Measurements from ENCODE around the gene TPM1. TPM values are rescaled to one million over a fixed set of nuclear protein-coding genes. Genes with fewer than 3 reads are reported as not detected.

Gene TPM1
- total and polyA plus RNA-seq, 10 of the 15 experiments (the other 5 are each of a cell fraction or from before 2014, with no cell fraction given) = 0.43 to 10.0 (median 2.4) TPM

DNA sequence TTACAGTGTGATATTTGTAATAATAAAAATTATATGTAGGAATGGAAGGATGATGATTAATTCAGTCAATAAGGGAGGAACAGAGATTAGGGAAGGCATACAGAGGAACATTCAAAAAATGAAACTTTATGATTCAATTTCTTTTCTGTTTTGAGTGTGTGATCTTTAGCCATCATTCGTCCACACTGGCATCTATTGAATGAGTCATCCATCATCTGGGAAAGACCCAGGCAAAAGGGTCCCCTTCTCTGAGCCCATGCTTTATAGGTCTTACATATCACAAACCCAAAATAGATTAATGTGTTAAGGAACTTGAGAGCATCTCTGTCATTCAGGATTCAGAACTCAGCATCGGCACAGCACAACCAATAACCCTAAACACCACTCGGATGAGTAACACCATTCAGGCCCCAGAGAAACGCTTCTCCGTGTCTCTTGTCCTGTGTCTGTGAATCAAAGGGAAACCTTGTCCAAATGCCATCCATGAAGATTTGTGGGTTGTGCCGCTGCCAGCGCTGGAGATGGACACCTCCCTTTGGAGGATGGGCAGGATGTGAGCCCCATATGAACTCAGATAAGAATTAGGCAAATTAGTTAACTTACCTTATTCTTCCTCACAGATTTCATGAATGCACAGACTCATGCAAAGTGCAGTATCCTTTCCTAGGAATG, 21.7 kb upstream of the TPM1 start (continued):
- TF ChIP-seq, protein P1, sequence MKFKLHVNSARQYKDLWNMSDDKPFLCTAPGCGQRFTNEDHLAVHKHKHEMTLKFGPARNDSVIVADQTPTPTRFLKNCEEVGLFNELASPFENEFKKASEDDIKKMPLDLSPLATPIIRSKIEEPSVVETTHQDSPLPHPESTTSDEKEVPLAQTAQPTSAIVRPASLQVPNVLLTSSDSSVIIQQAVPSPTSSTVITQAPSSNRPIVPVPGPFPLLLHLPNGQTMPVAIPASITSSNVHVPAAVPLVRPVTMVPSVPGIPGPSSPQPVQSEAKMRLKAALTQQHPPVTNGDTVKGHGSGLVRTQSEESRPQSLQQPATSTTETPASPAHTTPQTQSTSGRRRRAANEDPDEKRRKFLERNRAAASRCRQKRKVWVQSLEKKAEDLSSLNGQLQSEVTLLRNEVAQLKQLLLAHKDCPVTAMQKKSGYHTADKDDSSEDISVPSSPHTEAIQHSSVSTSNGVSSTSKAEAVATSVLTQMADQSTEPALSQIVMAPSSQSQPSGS (IDR thresholded peaks at IDR 0.05; ENCODE audit: low read length) = no peak
- TF ChIP-seq GATAD2B (conservative IDR thresholded peaks at IDR 0.05; ENCODE audit: low read depth) (no peak), STAT1 (conservative IDR thresholded peaks at IDR 0.05) (no peak), GABPA (IDR thresholded peaks at IDR 0.05; ENCODE audit: low read depth) (no peak), TCF3 (IDR thresholded peaks at IDR 0.05; ENCODE audit: borderline replicate concordance, insufficient read depth, low read depth, low read length) (no peak)
- TF ChIP-seq, protein P2, sequence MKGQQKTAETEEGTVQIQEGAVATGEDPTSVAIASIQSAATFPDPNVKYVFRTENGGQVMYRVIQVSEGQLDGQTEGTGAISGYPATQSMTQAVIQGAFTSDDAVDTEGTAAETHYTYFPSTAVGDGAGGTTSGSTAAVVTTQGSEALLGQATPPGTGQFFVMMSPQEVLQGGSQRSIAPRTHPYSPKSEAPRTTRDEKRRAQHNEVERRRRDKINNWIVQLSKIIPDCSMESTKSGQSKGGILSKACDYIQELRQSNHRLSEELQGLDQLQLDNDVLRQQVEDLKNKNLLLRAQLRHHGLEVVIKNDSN (IDR thresholded peaks at IDR 0.05; ENCODE audit: borderline replicate concordance, extremely low read length, insufficient read depth, low read depth, low read length) = no peak

DNA sequence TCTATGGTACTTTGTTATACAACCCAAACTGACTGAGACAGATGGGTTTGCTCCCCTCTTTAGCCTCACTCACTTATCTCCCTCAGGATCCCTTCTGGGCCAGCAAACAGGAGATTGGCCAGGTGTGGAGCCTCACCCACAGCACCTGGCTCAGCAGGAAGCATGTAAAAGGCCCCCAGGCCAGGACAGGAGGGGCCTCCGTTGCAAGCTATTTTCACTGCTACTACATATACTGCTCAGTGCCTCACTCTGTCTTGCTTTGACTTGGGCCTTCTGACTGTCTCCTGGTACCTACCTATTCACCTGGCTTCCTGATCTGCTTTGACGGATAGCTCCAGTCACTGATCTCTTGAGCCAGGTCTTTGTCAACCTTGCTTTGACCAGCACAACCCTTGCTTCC, 20.4 kb upstream of the TPM1 start:
- no peak overlapping the region for H3K4me3 ChIP-seq
- H3K9ac ChIP-seq (ENCODE audit: control insufficient read depth, insufficient read depth, low read length) = no peak overlapping the region
- H4K20me1 ChIP-seq (ENCODE audit: control insufficient read depth, insufficient read depth) = no peaks in the 10 kb centered on the region
- ATAC-seq (no peak), FAIRE-seq (no peak), DNase-seq (ENCODE audit: low read depth, low spot score) (no peak)
- H3K4me1 ChIP-seq (ENCODE audit: control insufficient read depth, insufficient read depth, low read length) = no peaks in the 10 kb centered on the region
- RAD21 ChIA-PET (ENCODE audit: unreplicated experiment) = no interaction called here
- peaks cover 0 to 1% of the 10 kb centered on the region in 2 experiments; a peak in 2 of 4 replicates for H3K27me3 ChIP-seq (replicated peaks in 1 of 2; ENCODE audit: control insufficient read depth in 2 of 2, insufficient read depth in 2 of 2, low read length in 1 of 2)
- CTCF ChIA-PET = interaction anchor here (0.6 to 1.5 kb wide), 3 partner anchors 9 to 26 kb away, joined by 3 to 5 read pairs (median 3); no protein-coding TSS in a partner anchor
- H2AFZ ChIP-seq (ENCODE audit: control insufficient read depth, low read depth, low read length) = no peak overlapping the region
- SMC1A ChIA-PET (ENCODE audit: uncharacterized antibody, unreplicated experiment) = no interaction called here
- H3K36me3 ChIP-seq (ENCODE audit: control insufficient read depth in 2 of 2, insufficient read depth in 2 of 2, low read length in 1 of 2) = no peaks in the 10 kb centered on the region
- intact Hi-C loops (cut with micrococcal nuclease; ENCODE audit: unreplicated experiment) (no loop called here), in situ Hi-C loops (cut with MboI) (no loop called here)
- no TSS peak for BruUV-seq (replicated peaks)
- no peaks in the 10 kb centered on the region for H3K79me2 ChIP-seq (ENCODE audit: control insufficient read depth, insufficient read depth, low read length)
- H3K9me3 ChIP-seq (replicated peaks; ENCODE audit: control insufficient read depth, insufficient read depth, low read length) = no peaks in the 10 kb centered on the region
- WGBS (ENCODE audit: insufficient coverage, insufficient replicate concordance, low lambda C conversion rate, missing lambda C conversion rate) = 47% methylated on average over 2 of the region's 2 CpGs
- H3K4me2 ChIP-seq (ENCODE audit: control insufficient read depth, insufficient read depth) = no peak overlapping the region
- POLR2A ChIA-PET = no interaction called here
- no peak overlapping the region for H3K27ac ChIP-seq (ENCODE audit: control insufficient read depth, insufficient read depth)
- TF ChIP-seq KLF5 (IDR thresholded peaks at IDR 0.05; ENCODE audit: partially characterized antibody) = no peak
- TF ChIP-seq, protein P3, sequence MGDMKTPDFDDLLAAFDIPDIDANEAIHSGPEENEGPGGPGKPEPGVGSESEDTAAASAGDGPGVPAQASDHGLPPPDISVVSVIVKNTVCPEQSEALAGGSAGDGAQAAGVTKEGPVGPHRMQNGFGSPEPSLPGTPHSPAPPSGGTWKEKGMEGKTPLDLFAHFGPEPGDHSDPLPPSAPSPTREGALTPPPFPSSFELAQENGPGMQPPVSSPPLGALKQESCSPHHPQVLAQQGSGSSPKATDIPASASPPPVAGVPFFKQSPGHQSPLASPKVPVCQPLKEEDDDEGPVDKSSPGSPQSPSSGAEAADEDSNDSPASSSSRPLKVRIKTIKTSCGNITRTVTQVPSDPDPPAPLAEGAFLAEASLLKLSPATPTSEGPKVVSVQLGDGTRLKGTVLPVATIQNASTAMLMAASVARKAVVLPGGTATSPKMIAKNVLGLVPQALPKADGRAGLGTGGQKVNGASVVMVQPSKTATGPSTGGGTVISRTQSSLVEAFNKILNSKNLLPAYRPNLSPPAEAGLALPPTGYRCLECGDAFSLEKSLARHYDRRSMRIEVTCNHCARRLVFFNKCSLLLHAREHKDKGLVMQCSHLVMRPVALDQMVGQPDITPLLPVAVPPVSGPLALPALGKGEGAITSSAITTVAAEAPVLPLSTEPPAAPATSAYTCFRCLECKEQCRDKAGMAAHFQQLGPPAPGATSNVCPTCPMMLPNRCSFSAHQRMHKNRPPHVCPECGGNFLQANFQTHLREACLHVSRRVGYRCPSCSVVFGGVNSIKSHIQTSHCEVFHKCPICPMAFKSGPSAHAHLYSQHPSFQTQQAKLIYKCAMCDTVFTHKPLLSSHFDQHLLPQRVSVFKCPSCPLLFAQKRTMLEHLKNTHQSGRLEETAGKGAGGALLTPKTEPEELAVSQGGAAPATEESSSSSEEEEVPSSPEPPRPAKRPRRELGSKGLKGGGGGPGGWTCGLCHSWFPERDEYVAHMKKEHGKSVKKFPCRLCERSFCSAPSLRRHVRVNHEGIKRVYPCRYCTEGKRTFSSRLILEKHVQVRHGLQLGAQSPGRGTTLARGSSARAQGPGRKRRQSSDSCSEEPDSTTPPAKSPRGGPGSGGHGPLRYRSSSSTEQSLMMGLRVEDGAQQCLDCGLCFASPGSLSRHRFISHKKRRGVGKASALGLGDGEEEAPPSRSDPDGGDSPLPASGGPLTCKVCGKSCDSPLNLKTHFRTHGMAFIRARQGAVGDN (IDR thresholded peaks at IDR 0.05) = no peak
- TF ChIP-seq CBX5 (IDR thresholded peaks at IDR 0.05; ENCODE audit: low read depth) = no peak
- TF ChIP-seq, protein P4, sequence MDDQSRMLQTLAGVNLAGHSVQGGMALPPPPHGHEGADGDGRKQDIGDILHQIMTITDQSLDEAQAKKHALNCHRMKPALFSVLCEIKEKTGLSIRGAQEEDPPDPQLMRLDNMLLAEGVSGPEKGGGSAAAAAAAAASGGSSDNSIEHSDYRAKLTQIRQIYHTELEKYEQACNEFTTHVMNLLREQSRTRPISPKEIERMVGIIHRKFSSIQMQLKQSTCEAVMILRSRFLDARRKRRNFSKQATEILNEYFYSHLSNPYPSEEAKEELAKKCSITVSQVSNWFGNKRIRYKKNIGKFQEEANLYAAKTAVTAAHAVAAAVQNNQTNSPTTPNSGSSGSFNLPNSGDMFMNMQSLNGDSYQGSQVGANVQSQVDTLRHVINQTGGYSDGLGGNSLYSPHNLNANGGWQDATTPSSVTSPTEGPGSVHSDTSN (IDR thresholded peaks at IDR 0.05; ENCODE audit: insufficient replicate concordance, low read depth, low read length) = no peak
- no peak for TF ChIP-seq ZNF274 (IDR thresholded peaks at IDR 0.05; ENCODE audit: insufficient read depth, insufficient read length)
- TF ChIP-seq SREBF1 (IDR thresholded peaks at IDR 0.05; ENCODE audit: low read length) = no peak
- TF ChIP-seq TARDBP (IDR thresholded peaks at IDR 0.05; ENCODE audit: borderline replicate concordance) = no peak

Data from GM12878 (cell line).